Measurements from ENCODE around the gene CCDC102A.

- TF ChIP-seq YY1 (IDR thresholded peaks at IDR 0.05; ENCODE audit: insufficient read depth, insufficient read length) (no peak), SUZ12 (IDR thresholded peaks at IDR 0.05; ENCODE audit: extremely low read depth, insufficient read depth, insufficient read length) (no peak), ZNF274 (IDR thresholded peaks at IDR 0.05; ENCODE audit: low read depth, low read length) (no peak)
Measured at GRCh38 chr16:57528499-57529390, 7.6 kb downstream of the CCDC102A start.

Data from NT2/D1 (cell line).